GM19467 (cell line): ENCODE data around the gene CCBE1.

ENCODE experiments used
- ATAC-seq: cut with Tn5 transposase; IDR thresholded peaks from one replicate; pipeline ENCODE4 v1.9.1; 2021; ENCODE audit warnings: mild to moderate bottlenecking, moderate library complexity; ENCODE audit not compliant: unreplicated experiment

The CCBE1 gene

DNA sequence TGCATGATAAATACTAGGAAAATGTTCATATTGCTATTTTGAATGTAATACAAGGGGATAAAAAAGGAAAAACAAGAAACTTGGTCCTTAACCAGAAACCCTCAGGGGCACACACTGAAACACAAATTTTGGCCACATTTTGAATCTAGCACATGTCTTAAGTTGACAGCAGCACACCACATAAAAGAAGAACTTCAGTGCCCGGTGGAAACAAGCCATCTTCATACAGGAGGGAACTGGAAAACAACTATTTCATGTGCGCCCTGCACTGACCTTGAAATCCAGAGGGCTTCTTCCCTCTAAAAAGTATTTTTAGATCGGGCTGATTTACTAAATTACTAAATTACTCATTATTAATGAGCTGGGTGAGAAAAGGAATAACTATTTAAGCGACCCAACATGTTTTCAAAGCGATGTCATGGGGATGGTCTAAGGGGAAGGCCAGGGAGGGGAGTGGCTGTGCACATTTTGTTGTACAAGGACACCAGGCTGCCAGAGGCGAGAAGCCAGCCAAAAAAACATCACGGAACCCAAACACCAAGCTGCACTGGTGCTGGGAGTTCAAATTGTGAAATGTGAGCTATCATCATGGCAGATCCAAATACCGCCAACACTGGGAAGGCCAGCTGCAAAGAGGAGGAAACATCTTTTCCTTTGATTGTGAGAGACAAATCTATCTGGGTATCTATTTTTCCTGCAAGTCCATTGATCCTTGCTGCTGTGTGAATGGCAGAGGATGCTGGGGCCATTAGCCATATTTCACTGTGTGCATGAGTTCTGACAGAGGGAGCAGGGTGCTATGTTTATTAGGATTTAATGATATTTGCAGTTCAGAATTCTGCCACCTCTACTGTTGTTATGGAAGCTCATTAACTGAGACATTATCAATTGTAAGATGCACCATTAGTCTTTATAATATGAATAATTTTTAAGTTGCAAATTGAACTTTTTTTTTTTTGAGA, 187.5 kb downstream of the CCBE1 start:
- no peak for ATAC-seq

DNA sequence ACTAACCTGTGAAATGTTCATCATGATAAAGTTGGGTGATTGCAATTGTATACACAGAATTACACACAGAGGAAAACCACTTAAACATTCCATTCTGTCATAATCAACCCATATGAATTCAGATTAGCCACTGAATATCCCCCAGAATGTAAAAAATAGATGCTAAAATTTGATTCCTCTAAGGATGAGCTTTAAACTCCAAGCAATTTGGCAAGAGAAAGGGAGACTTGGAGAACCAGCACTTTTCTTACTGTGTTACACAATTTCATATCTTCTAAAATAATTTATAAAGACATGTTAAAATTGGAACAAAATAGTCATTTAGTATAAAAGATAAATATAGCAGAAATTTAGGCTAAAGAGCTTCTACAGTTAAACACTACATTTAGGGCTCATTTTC, 191.9 kb downstream of the CCBE1 start:
- no peak for ATAC-seq

DNA sequence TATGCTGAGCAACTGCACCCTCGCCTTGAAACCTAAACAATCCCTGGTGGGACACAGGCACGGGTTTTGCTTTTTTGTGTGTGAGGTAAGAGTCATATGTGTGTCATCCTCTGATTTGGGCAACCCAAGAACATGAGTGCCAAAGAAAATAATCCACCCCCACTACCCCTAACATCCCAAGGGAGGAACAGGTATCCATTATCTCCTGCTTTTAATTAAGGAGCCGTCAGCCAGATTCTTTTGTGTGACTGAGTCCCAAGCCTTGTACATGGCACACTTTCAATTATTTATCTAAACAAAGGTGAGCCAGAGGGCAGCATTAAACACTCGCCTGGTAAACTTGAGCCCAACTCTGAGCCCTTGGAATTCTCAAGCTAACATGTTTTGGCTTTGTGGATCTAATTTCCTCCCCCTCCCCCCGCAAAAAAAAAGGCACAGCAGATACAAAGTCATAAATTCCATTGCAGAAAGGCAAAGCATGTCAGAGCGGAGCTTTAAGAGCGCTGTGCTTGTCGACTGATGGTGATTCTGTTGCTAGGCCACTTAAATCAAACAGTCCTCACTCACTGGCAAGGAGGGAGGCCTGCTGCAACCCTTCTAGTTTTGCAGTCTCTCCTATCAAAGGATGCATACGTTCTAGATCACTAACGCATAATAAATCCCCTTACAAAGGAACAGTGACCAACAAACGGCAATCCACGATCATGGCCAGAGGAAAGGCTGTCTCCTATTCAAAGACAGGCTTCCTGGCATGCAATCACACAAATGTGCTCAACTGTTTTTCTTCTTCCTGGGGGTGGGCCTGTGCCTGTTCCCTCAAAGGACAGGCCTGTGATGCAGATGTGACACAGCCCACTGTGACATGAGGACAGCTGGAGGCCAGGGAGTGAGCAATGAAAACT, 194.7 kb downstream of the CCBE1 start:
- ATAC-seq, result no peak

DNA sequence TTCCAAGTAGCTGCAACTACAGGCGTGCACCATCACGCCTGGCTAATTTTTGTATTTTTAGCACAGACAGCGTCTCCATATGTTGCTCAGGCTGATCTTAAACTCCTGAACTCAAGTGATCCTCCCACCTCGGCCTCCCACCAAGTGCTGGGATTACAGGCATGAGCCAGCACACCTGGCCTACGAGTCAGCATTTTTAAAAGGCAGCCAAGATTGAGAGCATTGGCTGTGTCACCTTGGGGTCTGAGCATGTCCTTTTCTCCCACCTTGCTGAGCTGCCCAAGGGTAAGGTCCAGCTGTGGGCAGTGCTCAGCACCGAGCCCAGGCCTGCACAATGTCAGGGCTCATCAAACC, 195.3 kb downstream of the CCBE1 start:
- ATAC-seq, result no peak

DNA sequence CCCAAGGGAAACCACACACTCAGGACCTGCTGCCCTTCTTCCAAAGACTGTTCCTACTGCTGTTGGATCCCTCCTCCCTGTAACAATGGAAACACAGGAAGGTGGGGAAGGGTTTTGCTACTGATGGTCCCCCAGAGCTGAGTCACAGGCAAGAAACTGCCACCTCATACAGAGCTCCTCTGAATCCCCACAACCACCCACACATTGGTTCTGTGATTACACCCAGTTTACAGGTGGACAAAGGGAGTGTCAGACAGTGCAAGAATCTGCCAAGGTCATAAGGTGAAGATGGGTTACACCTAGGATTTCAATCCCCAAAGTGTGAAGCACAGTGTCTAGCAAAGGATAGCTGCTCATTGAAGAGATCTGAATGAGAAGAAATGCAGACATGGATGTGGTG, 196.5 kb downstream of the CCBE1 start:
- no peak for ATAC-seq

DNA sequence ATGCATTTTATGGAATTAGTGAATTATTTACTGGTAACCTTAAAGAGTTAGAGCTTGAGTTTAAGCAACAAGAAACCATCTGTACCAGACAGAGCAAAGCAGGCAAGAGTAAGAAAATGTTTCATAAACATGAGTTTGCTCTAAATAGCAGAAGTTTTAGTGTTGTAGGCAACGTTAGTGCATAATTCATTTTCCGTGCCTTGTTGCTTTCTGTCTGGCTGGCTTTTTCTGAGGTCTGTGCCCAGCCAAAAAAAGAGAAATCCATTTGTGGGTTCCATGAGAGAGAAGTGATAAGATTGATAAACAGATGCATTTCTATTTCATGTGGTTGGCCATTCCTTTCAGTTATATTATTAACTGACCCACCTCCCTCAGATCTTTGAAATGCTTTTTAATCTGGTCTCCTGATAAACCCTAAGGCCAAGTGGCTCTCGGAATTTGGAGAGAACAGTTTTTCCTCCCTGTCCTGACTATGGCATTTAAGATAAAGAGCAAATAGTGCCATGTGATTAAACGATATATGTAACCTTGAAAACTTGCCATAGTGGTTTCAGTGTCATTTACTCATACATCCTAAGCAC, 198.6 kb downstream of the CCBE1 start:
- ATAC-seq, result no peak

DNA sequence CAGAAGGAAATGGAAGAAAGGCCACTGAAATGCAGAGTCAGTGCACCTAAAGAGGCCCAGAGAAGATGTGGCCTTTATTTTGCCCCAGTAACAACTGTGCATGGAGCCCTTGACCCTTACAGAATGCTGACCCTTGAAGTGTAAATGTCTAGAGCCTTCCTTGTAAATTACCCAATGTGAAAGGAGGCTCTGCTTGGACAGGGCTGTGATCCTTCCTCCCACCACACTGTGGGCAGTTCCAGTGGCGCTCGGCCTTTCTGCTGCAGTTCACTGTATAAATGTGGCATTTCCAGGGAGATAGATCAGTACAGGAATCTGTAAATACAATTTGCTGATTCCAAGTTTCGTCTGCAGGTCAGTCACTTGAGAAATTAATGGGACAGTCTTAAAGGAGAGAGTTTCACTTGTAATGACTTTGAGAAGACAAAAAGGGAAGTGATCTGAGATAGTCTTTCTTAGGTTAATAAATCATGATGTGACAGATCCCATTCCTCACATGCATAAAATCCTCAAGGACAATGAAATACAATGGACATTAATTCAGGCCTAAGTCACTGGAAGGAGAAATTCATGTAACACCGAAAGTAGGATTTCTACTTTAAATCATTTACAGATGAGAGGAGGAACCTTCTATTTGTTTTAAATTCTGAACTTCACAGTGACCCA, 204.3 kb downstream of the CCBE1 start:
- no peak for ATAC-seq

DNA sequence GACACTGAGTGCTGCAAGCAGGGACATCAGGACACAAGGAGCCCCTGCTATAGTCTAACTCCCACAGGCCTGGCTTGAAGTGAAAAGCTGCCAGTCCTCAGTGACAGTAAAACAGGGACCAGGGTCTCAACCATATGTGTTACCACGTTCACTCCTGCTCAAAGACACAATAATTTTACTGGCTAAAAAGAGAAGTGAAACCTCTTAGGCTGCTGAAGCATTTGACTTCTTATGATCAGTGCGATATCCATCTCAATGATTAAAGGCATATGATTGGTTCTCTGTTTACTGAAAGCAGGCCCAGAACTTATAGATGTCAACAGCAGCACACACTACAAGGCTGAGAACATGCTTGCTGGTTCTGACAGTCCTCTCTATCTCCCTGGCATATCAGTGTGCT, 208.3 kb downstream of the CCBE1 start:
- no peak for ATAC-seq

DNA sequence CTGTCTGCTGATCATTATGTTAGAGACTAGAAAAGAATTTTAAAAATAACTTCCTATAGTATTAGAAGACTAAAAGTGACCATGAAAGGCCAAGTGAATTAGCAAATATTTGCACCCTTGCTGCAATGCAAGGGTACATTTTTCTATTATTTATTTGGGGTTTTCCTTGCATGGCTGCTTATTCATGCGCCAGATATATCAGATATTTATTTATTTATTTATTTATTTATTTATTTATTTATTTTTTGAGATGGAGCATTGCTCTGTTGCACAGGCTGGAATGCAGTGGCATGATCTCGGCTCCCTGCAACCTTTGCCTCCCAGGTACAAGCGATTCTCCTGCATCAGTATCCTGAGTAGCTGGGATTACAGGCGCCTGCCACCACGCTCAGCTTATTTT, 211.8 kb downstream of the CCBE1 start:
- no peak for ATAC-seq

DNA sequence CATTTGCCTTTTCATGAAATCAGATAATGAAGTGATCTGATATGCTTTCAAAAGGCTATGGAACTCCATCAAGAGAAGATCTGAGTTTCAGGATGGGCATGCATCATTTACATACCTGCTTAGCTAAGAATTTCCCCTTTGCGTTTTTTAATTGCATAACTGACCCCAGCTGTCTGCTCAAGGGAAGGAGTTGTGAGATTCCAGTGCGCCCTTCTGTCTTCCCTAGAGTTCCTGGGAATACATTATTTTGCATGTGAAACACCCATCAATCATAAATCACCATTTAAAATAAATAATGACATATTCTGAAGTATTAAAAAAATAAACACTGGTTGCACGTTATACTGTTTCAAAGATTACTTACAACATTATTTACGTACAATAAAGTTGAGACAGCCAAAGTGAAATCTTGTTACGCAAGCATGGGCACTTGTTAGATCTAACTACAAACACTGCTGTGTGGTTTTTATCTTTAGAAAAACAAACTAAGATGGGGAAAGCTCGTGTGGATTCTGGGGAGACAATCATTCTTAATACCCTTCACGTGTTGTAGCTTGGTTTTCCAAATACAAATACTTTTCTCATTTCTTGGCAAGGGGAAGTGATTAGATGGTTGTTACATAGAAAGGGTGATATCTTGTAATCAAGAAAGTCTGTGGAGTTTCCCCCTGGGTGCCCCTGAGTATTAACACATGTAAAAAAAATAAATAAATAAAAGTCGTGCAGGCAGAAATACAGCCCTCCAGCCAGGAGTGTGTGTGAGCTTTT, 212.5 kb downstream of the CCBE1 start:
- ATAC-seq, result no peak

DNA sequence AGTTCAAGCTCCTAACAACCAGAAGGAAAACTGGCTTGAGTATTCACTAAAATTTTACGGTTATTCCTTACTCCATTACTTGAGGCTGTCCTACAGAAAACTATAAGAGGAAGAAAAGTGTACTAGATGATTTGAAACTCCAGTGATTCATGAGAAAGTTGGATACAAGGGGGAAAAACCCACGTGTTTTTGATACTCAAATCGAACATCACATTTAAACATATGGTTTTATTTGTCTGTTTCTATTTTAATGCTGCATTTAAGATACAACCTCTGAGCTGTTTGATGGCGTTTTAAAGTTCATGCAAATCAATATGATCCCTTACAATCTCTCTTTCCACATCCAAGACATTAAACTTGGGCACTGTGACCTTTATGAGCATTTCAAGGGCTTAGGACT, 213.1 kb downstream of the CCBE1 start:
- ATAC-seq, result no peak

DNA sequence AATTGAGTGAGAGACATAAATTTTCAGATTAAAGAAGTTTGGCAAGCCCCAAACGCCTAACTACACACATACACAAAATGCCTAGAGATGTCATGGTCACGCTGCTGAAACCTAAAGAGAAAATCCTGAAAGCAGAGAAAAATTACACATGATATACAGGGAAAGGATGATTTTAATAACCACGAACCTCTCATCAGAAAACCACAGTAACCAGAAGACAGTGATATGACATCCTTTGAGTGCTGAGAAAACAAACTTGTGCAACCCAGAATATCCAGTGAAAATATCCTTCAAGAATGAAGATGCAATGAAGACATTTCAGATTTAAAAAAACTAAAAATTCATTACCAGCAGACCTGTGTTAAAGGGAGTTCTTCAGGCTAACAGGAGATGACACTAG, 215.8 kb downstream of the CCBE1 start:
- ATAC-seq, result no peak

DNA sequence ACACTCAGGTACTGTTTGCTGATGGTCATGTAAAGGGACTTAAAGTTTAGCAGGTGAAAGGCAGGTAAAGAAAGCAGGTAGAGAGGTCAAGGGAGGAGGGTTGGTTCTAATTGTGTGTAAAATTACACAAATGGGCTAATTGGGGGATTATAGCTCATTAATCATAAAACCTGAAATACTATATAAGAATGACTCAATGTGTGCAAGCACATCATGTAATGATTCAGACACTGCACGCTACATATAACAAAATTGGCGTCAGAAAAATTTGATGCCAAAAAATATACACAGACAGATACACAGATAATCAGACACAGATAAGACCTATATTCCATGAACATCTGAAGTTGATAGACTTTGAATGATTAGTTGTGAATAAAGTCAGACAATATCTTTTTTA, 217.4 kb downstream of the CCBE1 start:
- no peak for ATAC-seq

DNA sequence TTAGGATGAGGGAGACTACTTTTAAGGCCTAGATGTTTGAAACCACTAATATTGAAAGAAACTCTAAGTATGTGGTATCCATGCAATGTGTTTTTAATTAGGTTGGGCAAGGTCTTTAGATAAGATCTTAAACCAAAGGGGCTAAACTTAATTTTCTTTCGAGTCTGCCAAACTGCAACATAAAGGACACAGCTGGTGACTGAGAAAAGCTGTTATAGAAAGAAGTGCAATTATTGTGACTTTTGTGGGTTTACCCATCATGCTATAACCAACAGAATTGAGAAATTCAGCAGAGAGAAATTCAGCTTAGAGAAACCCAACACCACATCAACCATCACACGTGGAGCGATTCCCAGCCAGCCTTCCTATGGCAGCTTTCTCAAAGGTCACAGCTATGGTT, 218.6 kb downstream of the CCBE1 start:
- no peak for ATAC-seq

DNA sequence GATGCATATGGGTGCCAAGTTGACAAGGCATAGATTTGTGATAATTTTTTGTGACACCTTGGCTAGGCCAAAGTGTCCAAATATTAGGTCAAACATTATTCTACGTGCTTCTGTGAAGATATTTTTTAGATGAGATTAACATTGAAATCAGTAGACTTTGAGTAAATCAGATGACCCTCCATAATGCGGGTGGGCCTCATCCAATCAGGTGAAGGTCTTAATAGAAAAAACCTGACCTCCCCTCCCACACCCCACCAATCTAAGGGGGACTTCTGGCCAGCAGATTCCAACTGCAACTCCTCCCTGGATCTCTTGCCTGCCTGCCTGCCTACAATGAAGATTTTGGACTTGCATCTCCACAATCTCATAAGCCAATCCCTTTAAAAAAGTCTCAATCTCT, 219.4 kb downstream of the CCBE1 start:
- no peak for ATAC-seq

DNA sequence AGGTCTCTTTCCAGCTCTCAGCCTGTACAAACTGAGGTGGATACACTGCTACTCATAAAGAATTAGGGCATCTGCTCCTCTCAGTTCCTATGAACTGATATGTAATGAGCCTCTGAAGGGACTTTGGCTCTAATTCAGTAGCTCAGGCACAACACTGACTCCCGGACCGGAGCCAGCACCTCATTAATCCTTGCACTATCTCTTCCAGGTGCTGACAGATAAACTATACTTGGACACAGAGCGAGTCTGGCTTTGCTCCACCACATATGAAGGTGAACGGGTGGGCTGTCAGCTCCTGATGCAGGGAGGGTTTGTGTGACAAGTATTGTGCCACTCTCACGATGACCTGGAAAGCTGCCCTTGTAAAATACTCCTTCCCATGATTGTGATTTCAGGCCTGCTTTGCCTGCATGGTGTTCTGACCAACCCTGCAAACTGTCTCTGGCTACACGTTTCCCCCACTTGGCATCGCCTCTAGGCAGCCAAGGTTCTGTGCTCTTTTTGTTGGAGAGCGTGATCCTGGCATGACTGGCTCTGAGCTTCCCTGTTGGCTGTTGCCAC, 226.6 kb downstream of the CCBE1 start:
- ATAC-seq, result no peak

DNA sequence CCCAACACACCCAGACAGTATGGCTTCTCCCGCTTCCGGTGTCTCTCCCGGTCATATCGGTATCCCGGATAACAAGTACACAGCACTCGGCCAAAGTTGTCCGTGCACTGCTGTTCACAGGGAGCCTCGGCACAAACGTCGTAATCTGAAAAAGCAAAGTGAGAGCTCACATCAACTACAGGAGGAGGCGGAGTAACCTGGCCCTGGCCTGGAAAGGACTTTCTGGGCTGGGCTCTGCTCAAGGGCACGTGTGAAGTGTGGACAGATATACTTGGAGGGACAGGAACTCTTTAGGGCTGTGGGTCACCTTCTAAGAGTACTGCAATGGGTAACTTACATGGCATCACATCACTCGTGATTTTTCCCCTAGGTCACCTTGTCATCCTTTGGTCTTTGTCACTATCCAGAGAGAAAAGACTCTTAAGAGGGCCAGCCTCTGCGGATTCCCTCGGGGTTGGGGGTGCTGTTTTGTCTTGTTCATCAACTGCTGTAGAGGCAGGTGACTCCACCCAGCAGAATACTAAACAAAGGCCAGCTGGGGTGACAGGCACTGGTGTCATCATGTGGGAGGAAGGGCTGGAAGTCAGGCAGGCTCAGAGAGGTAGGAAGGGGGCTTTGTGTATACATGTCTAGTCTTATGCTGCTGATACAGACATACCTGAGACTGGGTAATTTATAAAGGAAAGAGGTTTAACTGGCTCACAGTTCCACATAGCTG, 227.6 kb downstream of the CCBE1 start:
- no peak for ATAC-seq

DNA sequence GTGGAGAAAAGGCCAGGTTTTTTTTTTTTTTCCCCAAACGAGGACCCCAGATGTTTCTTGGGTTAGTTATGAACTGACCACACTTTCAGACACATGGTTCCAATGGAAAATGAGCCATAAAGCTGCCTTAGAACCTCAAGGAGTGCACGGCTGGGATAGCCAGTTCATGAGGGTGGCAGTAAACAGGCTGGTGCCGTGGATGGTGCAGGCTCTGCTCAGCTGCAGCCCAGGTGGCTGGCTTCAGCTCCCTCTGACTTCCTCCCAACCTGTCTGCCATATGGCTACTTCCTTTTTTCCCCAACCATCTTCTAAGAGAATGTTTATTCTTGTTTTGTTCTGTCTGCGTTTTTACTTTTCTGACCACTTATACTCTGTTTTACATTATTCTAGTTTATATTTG, 228.4 kb downstream of the CCBE1 start:
- ATAC-seq, result no peak

DNA sequence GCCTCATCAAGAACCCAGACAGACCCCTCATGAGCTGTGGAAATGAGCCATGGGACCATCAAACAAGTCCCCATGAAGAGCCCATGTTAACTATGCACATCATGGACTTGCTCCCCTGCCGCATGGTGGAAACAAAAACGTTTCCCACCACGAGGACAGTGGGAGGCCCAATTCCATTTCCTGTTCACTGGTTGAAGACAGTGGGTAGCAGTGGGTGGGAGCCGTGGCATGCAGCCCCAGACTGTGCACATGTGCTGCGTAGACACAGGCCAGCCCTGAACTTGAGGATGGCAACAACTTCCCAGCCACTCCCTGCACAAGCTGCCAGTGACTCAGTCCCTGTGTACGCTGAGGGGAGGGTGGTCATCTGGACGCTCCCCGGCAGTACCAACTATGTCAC, 229.7 kb downstream of the CCBE1 start:
- ATAC-seq, result no peak
